Stomach (tissue), 9 donors: ENCODE results near the gene YARS1. TPM values are rescaled to one million over a fixed set of nuclear protein-coding genes. Genes with fewer than 3 reads are reported as not detected.
"Not testable (repeated sequence)": the region's sequence is repeated elsewhere in the genome, so short reads cannot be mapped to it uniquely, and the experiment has no call there.

Source experiments
- DNase-seq, 2 donors: peaks; one replicate each; pipeline versions ENCODE4 v3.0.0 to v3.0.0-alpha.2; 2013 to 2019
- H3K27ac ChIP-seq, 5 donors: fragments of 200-600 bp in 4 of 5; sonication (generic) in 4 of 5; one replicate each; pipeline ENCODE4 v1.5.1; 2013 to 2019; ENCODE audit warnings: mild to moderate bottlenecking in 1 of 5, moderate library complexity in 1 of 5
- H3K27me3 ChIP-seq, 3 donors: fragments of 200-600 bp; sonication (generic); one replicate each; pipeline ENCODE4 v1.5.1; 2017 to 2019; ENCODE audit warnings: mixed run types in 1 of 3
- H3K36me3 ChIP-seq, 4 donors: fragments of 200-600 bp; sonication (generic); 1 replicate in 3 of 4; 2 replicates in 1 of 4; pipeline ENCODE4 v1.5.1; 2016 to 2019
- H3K4me1 ChIP-seq, 4 donors: fragments of 200-600 bp; sonication (generic); one replicate each; pipeline ENCODE4 v1.5.1; 2016 to 2019
- H3K4me3 ChIP-seq, 4 donors: fragments of 200-600 bp; sonication (generic) in 3 of 4; one replicate each; pipeline ENCODE4 v1.5.1; 2016 to 2019; ENCODE audit warnings: mild to moderate bottlenecking in 1 of 4
- H3K9me3 ChIP-seq, 4 donors: fragments of 200-600 bp; sonication (generic); one replicate each; pipeline ENCODE4 v1.5.1; 2016 to 2019
- CTCF ChIP-seq, 7 experiments: fragments of 450-650 bp in 4 of 7; fragments of 200-600 bp in 3 of 7; sonication (generic) in 3 of 7; IDR thresholded peaks; one replicate each; pipeline ENCODE4 v1.5.1; 2016 to 2019; ENCODE audit warnings: antibody characterized with exemption in 7 of 7, control low read depth in 2 of 7, mild to moderate bottlenecking in 1 of 7
- EP300 ChIP-seq: sonication (generic); formaldehyde crosslinking; IDR thresholded peaks from one replicate; pipeline ENCODE4 v1.6.1; 2017; ENCODE audit warnings: antibody characterized with exemption
- POLR2A ChIP-seq, 4 donors: fragments of 450-650 bp; IDR thresholded peaks; one replicate each; pipeline ENCODE4 v1.6.1; 2016; ENCODE audit warnings: antibody characterized with exemption in 4 of 4, control low read depth in 2 of 4, mild to moderate bottlenecking in 1 of 4, moderate library complexity in 1 of 4
- POLR2AphosphoS5 ChIP-seq, 3 donors: sonication (generic); formaldehyde crosslinking; IDR thresholded peaks; one replicate each; pipeline ENCODE4 v1.6.1; 2016; ENCODE audit warnings: antibody characterized with exemption in 3 of 3
- WGBS, 5 donors: extraction: QIAGEN DNeasy Blood & Tissue Kit in 3 of 5; methylation state at CpG; one replicate each; pipeline versions ENCODE4 v1.1.5 to v1.1.7; 2013 to 2018; 5-methylcytosine and 5-hydroxymethylcytosine counted together
- intact Hi-C: fragments of 100-400 bp; cut with DNase I; formaldehyde crosslinking; loops from one replicate; pipeline ENCODE4 v1.15.1; 2023; ENCODE audit warnings: low total_unique reads
- polyA plus RNA-seq, 3 donors: library from polyadenylated mRNA; stranded (reverse); fragments of 200-250 nt; gene quantifications; one replicate each; pipeline ENCODE4 v1.2.3, GENCODE V29; 2013
- total RNA-seq, 5 donors: library from RNA; depleted of rRNA; stranded (reverse); fragments of >200 nt; gene quantifications; one replicate each; pipeline versions ENCODE4 v1.1.0 to v1.2.3, GENCODE V29; 2014 to 2016
- donor health status: healthy with polysubstance abuse.
- donor health status: Bipolar disorder and iron deficiency.
- donor health status: healthy.

Gene YARS1
- total and polyA plus RNA-seq, 8 donors: 26.9 to 99.1 (median 55.4) TPM

- Histone ChIP-seq H3K36me3 (peaks cover 10 to 96% (median 93%) of the 10 kb centered on the region in 4 donors), H3K27ac (no peak overlapping the region), H3K27me3 (no peaks in the 10 kb centered on the region), H3K4me3 (no peak overlapping the region), H3K9me3 (no peaks in the 10 kb centered on the region), H3K4me1 (peaks cover 0 to 7% (median 0%) of the 10 kb centered on the region in 4 donors)
- 92 to 98% (median 94%) methylated on average over 4 of the region's 4 CpGs for WGBS, 5 donors
- DNase-seq: no peak
- intact Hi-C loops: no loop called here
- no peak for TF ChIP-seq CTCF (IDR thresholded peaks at IDR 0.05)
- TF ChIP-seq EP300: no peak
- TF ChIP-seq POLR2AphosphoS5 (IDR thresholded peaks at IDR 0.05): no peak
- no peak for TF ChIP-seq POLR2A (IDR thresholded peaks at IDR 0.05)
Measured at GRCh38 chr1:32798191-32798590, 19.0 kb downstream of the YARS1 start.

- H3K36me3 ChIP-seq: peaks cover 10 to 95% (median 91%) of the 10 kb centered on the region in 4 donors
- peaks cover 0 to 9% (median 0%) of the 10 kb centered on the region in 4 donors for H3K4me1 ChIP-seq
- WGBS, 5 donors: 75 to 100% (median 83%) methylated on average over 1 of the region's 1 CpG
- no peak overlapping the region for H3K4me3 ChIP-seq
- H3K27ac ChIP-seq: no peak overlapping the region
- TF ChIP-seq POLR2AphosphoS5 (IDR thresholded peaks at IDR 0.05): no peak
- no peak for TF ChIP-seq POLR2A (IDR thresholded peaks at IDR 0.05)
- no peak for TF ChIP-seq EP300
- TF ChIP-seq CTCF (IDR thresholded peaks at IDR 0.05): no peak
- DNase-seq: no peak
- intact Hi-C loops: no loop called here
- no peaks in the 10 kb centered on the region for H3K27me3 ChIP-seq
- no peaks in the 10 kb centered on the region for H3K9me3 ChIP-seq
Measured at GRCh38 chr1:32797456-32797855, 19.7 kb downstream of the YARS1 start.

GRCh38 chr1:32795763-32796162, 21.4 kb downstream of the YARS1 start:
- Histone ChIP-seq H3K36me3 (peaks cover 17 to 97% (median 95%) of the 10 kb centered on the region in 4 donors), H3K4me1 (peaks cover 0 to 19% (median 0%) of the 10 kb centered on the region in 4 donors)
- intact Hi-C loops, DNase-seq, H3K27me3 ChIP-seq, H3K4me3 ChIP-seq, H3K9me3 ChIP-seq, H3K27ac ChIP-seq: not testable (repeated sequence)
- WGBS, 5 donors: 88 to 95% (median 94%) methylated on average over 4 of the region's 4 CpGs

GRCh38 chr1:32791881-32792280, 25.3 kb downstream of the YARS1 start:
- intact Hi-C loops: no loop called here
- WGBS, 5 donors: 90 to 100% (median 96%) methylated on average over 1 of the region's 1 CpG
- Histone ChIP-seq H3K36me3 (peaks cover 20 to 96% (median 92%) of the 10 kb centered on the region in 4 donors), H3K27me3 (no peaks in the 10 kb centered on the region), H3K9me3 (no peaks in the 10 kb centered on the region), H3K4me1 (peaks cover 0 to 28% (median 0%) of the 10 kb centered on the region in 4 donors), H3K27ac (no peak overlapping the region), H3K4me3 (no peak overlapping the region)
- no peak for DNase-seq
- peak in 1 of 3 donors; percentile 50 for TF ChIP-seq POLR2AphosphoS5 (IDR thresholded peaks at IDR 0.05)
- TF ChIP-seq CTCF (IDR thresholded peaks at IDR 0.05): no peak

GRCh38 chr1:32789356-32789755, 27.8 kb downstream of the YARS1 start:
- DNase-seq, H3K27me3 ChIP-seq, intact Hi-C loops, H3K4me3 ChIP-seq, H3K9me3 ChIP-seq: not testable (repeated sequence)
- Histone ChIP-seq H3K4me1 (peaks cover 0 to 30% (median 0%) of the 10 kb centered on the region in 4 donors), H3K36me3 (peaks cover 42 to 97% (median 93%) of the 10 kb centered on the region in 4 donors), H3K27ac (peak overlapping the region in 2 of 5 donors; percentile 31 to 35)
- 35 to 57% (median 50%) methylated on average over 2 of the region's 2 CpGs for WGBS, 5 donors
- TF ChIP-seq POLR2AphosphoS5 (IDR thresholded peaks at IDR 0.05): peak in 1 of 3 donors; percentile 38
